HepG2 (cell line): ENCODE data around the gene HSPA1A. TPM values are rescaled to one million over a fixed set of nuclear protein-coding genes. Genes with fewer than 3 reads are reported as not detected.
"Not testable (repeated sequence)": the region's sequence is repeated elsewhere in the genome, so short reads cannot be mapped to it uniquely, and the experiment has no call there.

Experiments
- ATAC-seq: fragments of 200-7000 bp; cut with Tn5 transposase; 3 replicates; pipeline ENCODE4 v1.9.1; 2020; ENCODE audit warnings: mild to moderate bottlenecking, moderate library complexity
- BruUV-seq: library from RNA; stranded (reverse); fragments of 400-500 nt; replicated peaks from 2 replicates; lab custom pipeline; 2021; lab: Mats Ljungman, UMichigan
- CTCF ChIA-PET: fragments of 300-600 bp; formaldehyde crosslinking; extraction: SDS; loops from one replicate; lab custom pipeline; 2021; ENCODE audit warnings: low total read pairs, inconsistent platforms, low intra/inter-chr PET ratio; lab: Yijun Ruan, JAX
- POLR2A ChIA-PET: fragments of 350-600 bp; sonication (Branson Sonifier 250); formaldehyde crosslinking; loops from one replicate; lab custom pipeline; 2020; ENCODE audit warnings: antibody characterized with exemption, inconsistent platforms; lab: Yijun Ruan, JAX
- DNase-seq: peaks from one replicate; pipeline ENCODE4 v3.0.0-alpha.2; 2015; ENCODE audit warnings: low spot score
- FAIRE-seq: peaks from 3 replicates; lab custom pipeline; 2011; peaks lifted over from hg19 to GRCh38; lab: Jason Lieb, UNC
- H2AFZ ChIP-seq: one replicate; pipeline ENCODE4 v1.6.1; 2011; ENCODE audit warnings: low read length, inconsistent platforms
- H3K27ac ChIP-seq: fragments of 300-600 bp; 3 replicates; pipeline ENCODE4 v1.8.0; 2011; ENCODE audit warnings: mixed run types, mild to moderate bottlenecking, mixed read lengths, low read length, inconsistent platforms; ENCODE audit not compliant: insufficient read depth; ENCODE audit errors: extremely low read length
- H3K27me3 ChIP-seq, 2 experiments: fragments of 200-600 bp in 1 of 2; 2 replicates in 1 of 2; 3 replicates in 1 of 2; pipeline versions ENCODE4 v1.6.0 to v1.8.0; 2011; ENCODE audit warnings: low read length in 2 of 2, mild to moderate bottlenecking in 2 of 2, moderate library complexity in 2 of 2, inconsistent platforms in 1 of 2; ENCODE audit not compliant: insufficient read depth in 2 of 2, control insufficient read depth in 1 of 2
- H3K36me3 ChIP-seq, 2 experiments: fragments of 200-600 bp in 1 of 2; replicated peaks in 1 of 2; 2 replicates in 1 of 2; 3 replicates in 1 of 2; pipeline versions ENCODE4 v1.5.1 to v1.8.0; 2011; ENCODE audit warnings: low read length in 2 of 2, inconsistent platforms in 1 of 2; ENCODE audit not compliant: insufficient read depth in 2 of 2, control insufficient read depth in 1 of 2
- H3K4me1 ChIP-seq: 2 replicates; pipeline ENCODE4 v1.5.1; 2012; ENCODE audit warnings: low read length, inconsistent platforms; ENCODE audit not compliant: insufficient read depth
- H3K4me2 ChIP-seq: 2 replicates; pipeline ENCODE4 v1.6.0; 2011; ENCODE audit warnings: low read depth, low read length, inconsistent platforms
- H3K4me3 ChIP-seq, 3 experiments: fragments of 200-600 bp in 1 of 3; sonication (generic), shearing (Covaris generic) in 1 of 3; replicated peaks in 1 of 3; 2 replicates each; pipeline ENCODE4 v1.5.1; 2011 to 2016; ENCODE audit warnings: low read length in 3 of 3, inconsistent platforms in 2 of 3, low read depth in 2 of 3, mild to moderate bottlenecking in 2 of 3, control low read depth in 1 of 3, mixed read lengths in 1 of 3; ENCODE audit not compliant: insufficient read depth in 1 of 3
- H3K79me2 ChIP-seq: one replicate; pipeline ENCODE4 v1.6.1; 2011; ENCODE audit warnings: low read length, inconsistent platforms; ENCODE audit not compliant: insufficient read depth
- H3K9ac ChIP-seq: 2 replicates; pipeline ENCODE4 v1.6.0; 2011; ENCODE audit warnings: mild to moderate bottlenecking, low read depth, low read length, inconsistent platforms; ENCODE audit not compliant: insufficient read depth
- H3K9me3 ChIP-seq: 2 replicates; pipeline ENCODE4 v1.5.1; 2012; ENCODE audit warnings: mild to moderate bottlenecking, low read length
- H4K20me1 ChIP-seq: 2 replicates; pipeline ENCODE4 v1.6.0; 2011; ENCODE audit warnings: inconsistent platforms, mild to moderate bottlenecking, low read length, moderate library complexity; ENCODE audit not compliant: insufficient read depth
- BHLHE40 ChIP-seq: IDR thresholded peaks from 2 replicates; pipeline ENCODE4 v1.6.1; 2011; ENCODE audit warnings: low read length, improper control_type of control experiment
- E2F1 ChIP-seq: sonication (generic); formaldehyde crosslinking; IDR thresholded peaks from 2 replicates; pipeline ENCODE4 v1.5.0; 2020; ENCODE audit warnings: missing genetic modification reagents
- FOXJ3 ChIP-seq: sonication (generic); formaldehyde crosslinking; IDR thresholded peaks from 2 replicates; pipeline ENCODE4 v1.4.0; 2020; ENCODE audit warnings: missing genetic modification reagents, mild to moderate bottlenecking, borderline replicate concordance
- GLMP ChIP-seq: sonication (generic); formaldehyde crosslinking; IDR thresholded peaks from 2 replicates; pipeline ENCODE4 v1.9.0; 2021; ENCODE audit warnings: missing genetic modification reagents, mild to moderate bottlenecking, borderline replicate concordance
- SIN3B ChIP-seq: fragments of 150-350 bp; IDR thresholded peaks from 2 replicates; pipeline ENCODE4 v1.6.1; 2014; ENCODE audit warnings: low read length
- SMAD3 ChIP-seq: sonication (generic); formaldehyde crosslinking; IDR thresholded peaks from 2 replicates; pipeline ENCODE4 v1.4.0; 2020; ENCODE audit warnings: missing genetic modification reagents
- ZNF275 ChIP-seq: sonication (generic); formaldehyde crosslinking; IDR thresholded peaks from 2 replicates; pipeline ENCODE4 v1.8.0; 2022; ENCODE audit warnings: missing genetic modification reagents, mild to moderate bottlenecking, inconsistent platforms, borderline replicate concordance
- WGBS: methylation state at CpG from one replicate; pipeline ENCODE4 v1.1.6; 2017; ENCODE audit warnings: low lambda C conversion rate; 5-methylcytosine and 5-hydroxymethylcytosine counted together
- in situ Hi-C: cut with HindIII; loops from 2 replicates; pipeline ENCODE4 v1.10.0; 2017; ENCODE audit warnings: low pct_unique_long_range_greater_than_20kb; ENCODE audit not compliant: extremely low pct_ligation_motif_present
- intact Hi-C: fragments of 100-400 bp; cut with micrococcal nuclease; formaldehyde crosslinking; loops from one replicate; pipeline ENCODE4 v1.10.0; 2022; ENCODE audit not compliant: unreplicated experiment
- polyA plus RNA-seq, 8 experiments: library from polyadenylated mRNA; depleted of rRNA in 3 of 8; stranded (reverse) in 7 of 8; unstranded in 1 of 8; fragments of >200 nt; fragmentation: Illumina TruSeq in 4 of 8; extraction: Trizol in 4 of 8; gene quantifications; 2 replicates each; pipeline versions ENCODE4 v1.2.1 to v1.2.3, GENCODE V29; 2011 to 2016; ENCODE audit warnings: low read depth in 4 of 8, missing spikeins in 1 of 8, mixed read lengths in 1 of 8; ENCODE audit not compliant: insufficient read depth in 1 of 8
- total RNA-seq, 5 experiments: library from RNA; depleted of rRNA; stranded (reverse); fragments of >200 nt; fragmentation: Illumina TruSeq; extraction: Trizol; gene quantifications; 2 replicates each; pipeline ENCODE4 v1.2.3, GENCODE V29; 2016; ENCODE audit warnings: low read depth in 1 of 5
- TF ChIP-seq, protein P1 (sequence below): sonication (generic); formaldehyde crosslinking; IDR thresholded peaks from 2 replicates; pipeline ENCODE4 v1.8.0; 2023; ENCODE audit warnings: mild to moderate bottlenecking, missing genetic modification reagents

HSPA1A gene
- total and polyA plus RNA-seq, 2 of the 13 experiments (the other 11 are each of a cell fraction or from before 2014, with no cell fraction given) = 44.5 to 85.0 TPM

- TF ChIP-seq E2F1 (CRISPR knock-in tag) = no peak
- no peak for TF ChIP-seq SMAD3 (CRISPR knock-in tag)
- no peak for TF ChIP-seq ZNF275
- no peak for TF ChIP-seq BHLHE40
- TF ChIP-seq FOXJ3 (CRISPR knock-in tag) = no peak
- TF ChIP-seq GLMP (CRISPR knock-in tag) = no peak
- TF ChIP-seq SIN3B = no peak
- TF ChIP-seq, protein P1, sequence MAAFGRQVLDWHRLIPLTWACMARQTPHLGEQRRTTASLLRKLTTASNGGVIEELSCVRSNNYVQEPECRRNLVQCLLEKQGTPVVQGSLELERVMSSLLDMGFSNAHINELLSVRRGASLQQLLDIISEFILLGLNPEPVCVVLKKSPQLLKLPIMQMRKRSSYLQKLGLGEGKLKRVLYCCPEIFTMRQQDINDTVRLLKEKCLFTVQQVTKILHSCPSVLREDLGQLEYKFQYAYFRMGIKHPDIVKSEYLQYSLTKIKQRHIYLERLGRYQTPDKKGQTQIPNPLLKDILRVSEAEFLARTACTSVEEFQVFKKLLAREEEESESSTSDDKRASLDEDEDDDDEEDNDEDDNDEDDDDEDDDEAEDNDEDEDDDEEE = no peak
These were observed 6.9 kb downstream of the HSPA1A start (continued) for GRCh38 chr6:31822036-31822821.

DNA sequence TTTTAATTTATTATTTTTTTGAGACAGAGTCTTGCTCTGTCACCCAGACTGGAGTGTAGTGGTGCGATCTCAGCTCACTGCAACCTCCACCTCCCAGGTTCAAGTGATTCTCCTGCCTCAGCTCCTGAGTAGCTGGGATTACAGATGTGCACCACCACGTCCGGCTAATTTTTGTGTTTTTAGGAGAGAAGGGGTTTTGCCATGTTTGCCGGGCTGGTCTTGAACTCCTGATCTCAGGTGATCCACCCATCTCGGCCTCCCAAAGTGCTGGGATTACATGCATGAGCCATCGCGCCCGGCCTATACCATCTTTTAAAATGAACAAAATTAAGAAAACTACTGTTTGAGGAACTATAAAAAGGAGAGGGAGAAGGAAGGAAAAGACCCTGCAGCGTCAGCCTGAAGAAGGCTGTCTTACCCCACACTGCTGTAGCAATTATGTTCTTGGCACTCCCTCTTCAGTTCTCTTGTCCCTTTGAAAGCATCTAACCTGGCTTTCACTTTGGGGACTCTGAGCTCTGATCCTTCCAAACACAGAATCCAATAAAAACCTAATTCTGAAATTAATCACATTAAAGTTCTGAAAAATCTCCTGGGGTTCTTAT, 8.4 kb downstream of the HSPA1A start:
- in situ Hi-C loops, H3K4me2 ChIP-seq, H3K36me3 ChIP-seq, H3K9me3 ChIP-seq, DNase-seq, FAIRE-seq, H3K27me3 ChIP-seq, BruUV-seq, H4K20me1 ChIP-seq, ATAC-seq, H3K4me3 ChIP-seq, CTCF ChIA-PET, H3K9ac ChIP-seq, H2AFZ ChIP-seq: not testable (repeated sequence)
- peaks cover 58% of the 10 kb centered on the region for H3K4me1 ChIP-seq
- POLR2A ChIA-PET = interaction anchor here (0.9 to 6.9 kb wide), 7 partner anchors 8 to 129 kb away, joined by 3 to 66 read pairs (median 14); partner anchors contain the start of genes CLIC1, LSM2, MSH5 and VARS1
- WGBS = 96% methylated on average over 9 of the region's 9 CpGs
- peaks cover 15% of the 10 kb centered on the region for H3K79me2 ChIP-seq
- intact Hi-C loops = loop anchor here (2.0 kb wide), 1 partner anchor 143 kb away; the partner anchor contains the start of gene LY6G5C
- H3K27ac ChIP-seq = peak overlapping the region; percentile 12
